D721Med (cell line): Measurements from ENCODE around the gene MS4A1.
"Not testable (repeated sequence)": the region's sequence is repeated elsewhere in the genome, so short reads cannot be mapped to it uniquely, and the experiment has no call there.

Experiments
- DNase-seq: peaks from one replicate; pipeline ENCODE4 v3.0.0; 2011; ENCODE audit warnings: low spot score; ENCODE audit not compliant: insufficient read length
- FAIRE-seq: peaks from 2 replicates; lab custom pipeline; 2011; peaks lifted over from hg19 to GRCh38; lab: Jason Lieb, UNC
- TF ChIP-seq, protein P1 (sequence below): IDR thresholded peaks from 2 replicates; pipeline ENCODE4 v1.5.1; 2012; ENCODE audit warnings: mild to moderate bottlenecking, control low read depth; ENCODE audit not compliant: insufficient read depth; ENCODE audit errors: missing control alignments

Gene MS4A1

DNA sequence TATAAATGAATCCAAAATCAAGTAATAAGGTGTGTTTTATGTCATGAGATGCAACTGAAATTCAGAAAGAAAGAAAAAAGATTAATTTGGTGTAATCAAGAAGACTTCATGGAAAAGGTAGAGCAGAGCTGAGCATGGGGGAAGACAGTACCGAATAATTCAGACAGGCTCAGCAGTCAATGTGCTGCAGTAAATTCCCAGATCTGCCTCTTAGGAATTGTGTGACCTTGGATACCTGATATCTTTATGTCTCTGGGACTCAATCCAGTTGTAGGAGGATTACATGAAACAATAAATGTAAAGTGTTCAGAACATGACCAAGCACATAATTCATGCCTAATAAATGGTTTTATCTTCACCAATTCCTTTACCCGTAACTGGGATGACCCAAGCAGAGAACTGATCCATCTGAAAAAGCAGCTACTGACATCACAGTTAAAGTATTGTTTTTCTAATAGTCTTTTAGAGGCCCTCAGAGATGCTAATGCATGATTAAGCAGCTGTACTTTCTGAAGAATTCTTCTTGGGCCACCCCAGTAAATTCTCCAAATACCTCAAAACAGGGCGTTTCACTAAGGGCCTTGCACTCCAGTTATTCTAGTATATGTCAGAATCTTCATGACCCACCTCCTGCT, 44.7 kb downstream of the MS4A1 start:
- no peak for FAIRE-seq
- TF ChIP-seq, protein P1, sequence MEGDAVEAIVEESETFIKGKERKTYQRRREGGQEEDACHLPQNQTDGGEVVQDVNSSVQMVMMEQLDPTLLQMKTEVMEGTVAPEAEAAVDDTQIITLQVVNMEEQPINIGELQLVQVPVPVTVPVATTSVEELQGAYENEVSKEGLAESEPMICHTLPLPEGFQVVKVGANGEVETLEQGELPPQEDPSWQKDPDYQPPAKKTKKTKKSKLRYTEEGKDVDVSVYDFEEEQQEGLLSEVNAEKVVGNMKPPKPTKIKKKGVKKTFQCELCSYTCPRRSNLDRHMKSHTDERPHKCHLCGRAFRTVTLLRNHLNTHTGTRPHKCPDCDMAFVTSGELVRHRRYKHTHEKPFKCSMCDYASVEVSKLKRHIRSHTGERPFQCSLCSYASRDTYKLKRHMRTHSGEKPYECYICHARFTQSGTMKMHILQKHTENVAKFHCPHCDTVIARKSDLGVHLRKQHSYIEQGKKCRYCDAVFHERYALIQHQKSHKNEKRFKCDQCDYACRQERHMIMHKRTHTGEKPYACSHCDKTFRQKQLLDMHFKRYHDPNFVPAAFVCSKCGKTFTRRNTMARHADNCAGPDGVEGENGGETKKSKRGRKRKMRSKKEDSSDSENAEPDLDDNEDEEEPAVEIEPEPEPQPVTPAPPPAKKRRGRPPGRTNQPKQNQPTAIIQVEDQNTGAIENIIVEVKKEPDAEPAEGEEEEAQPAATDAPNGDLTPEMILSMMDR = no peak
- DNase-seq = no peak

DNA sequence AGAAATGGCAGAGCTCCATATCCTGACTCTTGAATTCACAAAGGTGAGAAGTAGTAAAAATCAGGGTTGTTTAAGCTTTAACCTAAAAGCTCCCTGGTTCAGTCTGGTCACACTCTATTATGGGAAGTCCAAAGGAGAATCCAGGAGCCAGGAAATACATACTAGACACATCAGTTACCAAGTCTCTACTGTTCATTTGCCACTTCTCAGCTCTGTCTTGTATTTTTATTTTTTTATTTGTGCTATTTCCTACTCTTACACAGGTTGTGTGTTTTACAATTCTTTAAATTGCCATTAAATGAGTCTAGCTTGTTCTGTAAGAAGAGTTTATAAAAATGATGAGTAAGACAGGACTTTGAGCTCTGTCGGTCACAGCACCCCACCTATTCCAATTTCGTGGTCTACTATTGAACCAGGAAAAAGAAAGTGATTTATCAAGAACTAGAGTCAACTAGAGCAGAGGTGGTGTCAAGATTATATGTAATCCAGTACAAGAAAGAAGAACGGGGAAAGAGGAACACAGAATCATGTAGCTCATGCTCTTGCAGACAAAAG, 46.7 kb downstream of the MS4A1 start:
- FAIRE-seq = no peak
- DNase-seq = no peak
- TF ChIP-seq, protein P1 = no peak

DNA sequence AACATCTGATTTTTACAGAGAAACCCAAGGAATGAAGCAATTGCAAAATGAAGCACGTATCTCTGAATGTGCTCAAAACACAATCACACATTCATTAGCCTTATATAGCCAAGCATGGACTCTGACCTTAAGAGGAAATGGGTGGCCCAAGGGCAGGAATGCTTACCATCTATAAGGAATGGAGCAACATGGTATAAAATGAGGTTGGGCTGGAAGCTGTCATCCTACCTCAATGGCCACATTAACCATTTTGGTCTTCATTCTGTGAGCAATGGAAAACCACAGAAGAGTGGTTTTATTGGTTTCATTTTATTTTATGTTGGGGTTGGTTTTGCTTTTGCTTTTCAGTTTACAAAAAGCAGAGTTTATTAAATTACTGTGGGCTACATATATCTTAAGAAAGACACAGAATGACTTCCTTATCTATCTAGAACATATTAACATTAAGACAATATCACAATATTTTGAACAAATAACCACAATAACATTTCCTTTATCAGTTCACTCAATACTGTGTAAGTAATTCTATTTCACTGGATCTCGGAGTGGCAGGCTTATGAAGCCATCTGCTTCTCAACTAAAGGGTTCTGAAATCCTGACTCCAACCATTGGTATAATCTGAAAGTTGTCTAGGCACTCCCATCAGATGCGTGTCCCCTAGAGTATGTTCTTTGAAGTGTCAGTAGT, 48.7 kb downstream of the MS4A1 start:
- FAIRE-seq (no peak), DNase-seq (no peak)
- TF ChIP-seq, protein P1 = no peak

DNA sequence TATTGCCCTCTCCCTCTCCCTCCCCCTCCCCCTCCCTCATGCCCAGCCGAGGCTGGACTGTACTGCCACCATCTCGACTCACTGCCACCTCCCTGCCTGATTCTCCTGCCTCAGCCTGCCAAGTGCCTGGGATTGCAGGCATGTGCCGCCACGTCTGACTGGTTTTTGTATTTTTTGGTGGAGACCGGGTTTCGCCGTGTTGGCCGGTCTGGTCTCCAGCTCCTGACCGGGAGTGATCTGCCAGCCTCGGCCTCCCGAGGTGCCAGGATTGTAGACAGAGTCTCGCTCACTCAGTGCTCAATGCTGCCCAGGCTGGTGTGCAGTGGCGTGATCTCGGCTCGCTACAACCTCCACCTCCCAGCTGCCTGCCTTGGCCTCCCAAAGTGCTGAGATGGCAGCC, 54.0 kb downstream of the MS4A1 start:
- DNase-seq, FAIRE-seq: not testable (repeated sequence)

DNA sequence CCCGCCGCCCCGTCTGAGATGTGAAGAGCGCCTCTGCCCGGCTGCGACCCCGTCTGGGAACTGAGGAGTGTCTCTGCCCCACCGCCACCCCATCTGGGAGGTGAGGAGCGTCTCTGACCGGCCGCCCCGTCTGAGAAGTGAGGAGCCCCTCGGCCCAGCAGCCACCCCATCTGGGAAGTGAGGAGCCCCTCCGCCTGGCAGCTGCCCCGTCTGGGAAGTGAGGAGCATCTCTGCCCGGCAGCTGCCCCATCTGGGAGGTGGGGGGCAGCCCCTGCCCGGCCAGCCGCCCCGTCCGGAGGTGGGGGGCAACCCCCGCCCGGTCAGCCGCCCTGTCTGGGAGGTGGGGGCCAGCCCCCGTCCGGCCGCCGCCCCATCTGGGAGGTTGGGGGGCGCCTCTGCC, 54.6 kb downstream of the MS4A1 start:
- FAIRE-seq, DNase-seq: not testable (repeated sequence)

DNA sequence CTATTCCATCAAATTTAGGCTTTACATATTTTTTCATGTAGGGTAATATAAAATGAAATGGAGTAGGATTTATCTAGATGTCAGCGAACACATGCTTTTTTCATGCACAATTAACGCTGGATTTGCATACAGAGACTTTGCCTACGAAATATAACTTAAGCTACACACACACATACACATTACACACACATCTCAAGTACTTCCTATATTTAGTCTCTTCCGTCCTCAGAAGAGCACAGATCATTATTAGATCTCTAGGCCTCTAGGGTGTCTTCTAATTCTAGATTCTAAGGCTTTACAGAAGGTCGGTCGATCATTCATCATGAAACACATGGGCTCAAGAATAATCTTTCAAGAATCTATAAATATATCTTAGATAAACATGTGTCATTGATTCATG, 55.7 kb downstream of the MS4A1 start:
- DNase-seq (no peak), FAIRE-seq (no peak)
- TF ChIP-seq, protein P1 = no peak

DNA sequence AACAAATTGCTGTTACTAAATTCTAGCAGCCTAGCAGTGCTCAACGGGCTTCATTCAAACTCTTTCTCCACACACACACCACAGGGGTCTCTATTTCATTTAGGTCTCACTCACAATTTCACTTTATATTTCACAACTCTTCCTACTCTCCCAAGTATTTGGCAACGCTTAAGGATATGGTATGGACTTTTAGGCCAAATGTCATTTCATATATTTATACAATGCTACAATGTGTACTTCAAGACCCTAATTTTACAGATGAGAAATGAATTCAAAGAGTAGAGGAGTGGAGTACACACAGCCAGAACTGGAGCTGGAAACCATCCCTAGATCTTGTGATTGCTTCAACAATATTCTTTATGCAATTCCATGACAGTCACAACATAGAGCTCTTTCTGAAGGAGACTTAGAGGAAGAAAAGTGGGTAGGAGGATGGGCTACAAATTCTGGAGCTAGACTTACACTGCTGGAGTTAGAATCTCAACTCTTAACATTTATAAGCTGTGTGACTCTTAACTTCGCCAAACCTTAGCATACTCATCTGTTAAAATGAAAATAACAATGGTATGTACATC, 57.1 kb downstream of the MS4A1 start:
- no peak for FAIRE-seq
- TF ChIP-seq, protein P1 = no peak
- no peak for DNase-seq
